WTC11 (cell line): ENCODE data around the gene RHBG. TPM values are rescaled to one million over a fixed set of nuclear protein-coding genes. Genes with fewer than 3 reads are reported as not detected.

ENCODE experiments used
- ATAC-seq: fragments of 200-7000 bp; cut with Tn5 transposase; 2 replicates; pipeline ENCODE4 v1.10.0; 2021; ENCODE audit warnings: mild to moderate bottlenecking, moderate library complexity
- CTCF ChIA-PET: fragments of 300-600 bp; sonication (Branson Sonifier 250); formaldehyde crosslinking; loops from one replicate; lab custom pipeline; 2021; ENCODE audit warnings: antibody characterized with exemption; lab: Charles Lee
- POLR2A ChIA-PET: fragments of 350-600 bp; sonication (Branson Sonifier 250); formaldehyde crosslinking; loops from one replicate; lab custom pipeline; 2021; ENCODE audit warnings: antibody characterized with exemption; lab: Charles Lee
- DNase-seq: peaks from one replicate; pipeline ENCODE4 v3.0.0; 2021; ENCODE audit warnings: low spot score
- H3K27ac Mint-ChIP-seq: 2 replicates; pipeline ENCODE4 v1.8.0; 2021; ENCODE audit warnings: mixed read lengths
- H3K27me3 Mint-ChIP-seq: 2 replicates; pipeline ENCODE4 v1.8.0; 2021; ENCODE audit warnings: low read depth, mild to moderate bottlenecking, moderate library complexity, mixed read lengths
- H3K36me3 Mint-ChIP-seq: 2 replicates; pipeline ENCODE4 v1.8.0; 2021; ENCODE audit warnings: mixed read lengths
- H3K4me1 Mint-ChIP-seq: 2 replicates; pipeline ENCODE4 v1.8.0; 2022; ENCODE audit warnings: mixed read lengths
- H3K4me3 Mint-ChIP-seq: 2 replicates; pipeline ENCODE4 v1.8.0; 2021; ENCODE audit warnings: mild to moderate bottlenecking, moderate library complexity, mixed read lengths
- H3K9me3 Mint-ChIP-seq: 2 replicates; pipeline ENCODE4 v1.8.0; 2021; ENCODE audit warnings: mixed read lengths
- CBFB ChIP-seq: sonication (generic); formaldehyde crosslinking; IDR thresholded peaks from 2 replicates; pipeline ENCODE4 v1.8.1; 2022; ENCODE audit warnings: mild to moderate bottlenecking, low read depth, missing genetic modification reagents
- ESRRA ChIP-seq: sonication (generic); formaldehyde crosslinking; IDR thresholded peaks from 2 replicates; pipeline ENCODE4 v1.8.1; 2022; ENCODE audit warnings: mild to moderate bottlenecking, missing genetic modification reagents, borderline replicate concordance
- FOXJ3 ChIP-seq: sonication (generic); formaldehyde crosslinking; IDR thresholded peaks from 2 replicates; pipeline ENCODE4 v1.9.0; 2021; ENCODE audit warnings: missing genetic modification reagents, mild to moderate bottlenecking, borderline replicate concordance
- HMGA2 ChIP-seq: fragments of 250-450 bp; sonication (Bioruptor Pico); IDR thresholded peaks from 2 replicates; pipeline ENCODE4 v1.4.0; 2021; ENCODE audit warnings: mild to moderate bottlenecking, moderate library complexity
- MYBL2 ChIP-seq: sonication (generic); formaldehyde crosslinking; IDR thresholded peaks from 2 replicates; pipeline ENCODE4 v1.8.1; 2023; ENCODE audit warnings: mild to moderate bottlenecking, moderate library complexity, missing genetic modification reagents
- NFE2L1 ChIP-seq: sonication (generic); formaldehyde crosslinking; IDR thresholded peaks from 2 replicates; pipeline ENCODE4 v1.8.1; 2023; ENCODE audit warnings: missing genetic modification reagents
- NR1H2 ChIP-seq: sonication (generic); formaldehyde crosslinking; IDR thresholded peaks from 2 replicates; pipeline ENCODE4 v1.9.0; 2021; ENCODE audit warnings: mild to moderate bottlenecking, moderate library complexity, missing genetic modification reagents
- SMAD3 ChIP-seq: sonication (generic); formaldehyde crosslinking; IDR thresholded peaks from 2 replicates; pipeline ENCODE4 v1.8.0; 2022; ENCODE audit warnings: missing genetic modification reagents, mild to moderate bottlenecking, borderline replicate concordance
- total RNA-seq: library from RNA; stranded (reverse); gene quantifications from 3 replicates; pipeline ENCODE4 v1.2.3, GENCODE V29; 2021
- TF ChIP-seq, protein P1 (sequence below): fragments of 250-450 bp; sonication (Bioruptor Pico); IDR thresholded peaks from 2 replicates; pipeline ENCODE4 v1.9.0; 2021; ENCODE audit warnings: mild to moderate bottlenecking, borderline replicate concordance
- TF ChIP-seq, protein P2 (sequence below): sonication (generic); formaldehyde crosslinking; IDR thresholded peaks from 2 replicates; pipeline ENCODE4 v1.8.0; 2022; ENCODE audit warnings: mild to moderate bottlenecking, missing genetic modification reagents
- TF ChIP-seq, protein P3 (sequence below): sonication (generic); formaldehyde crosslinking; IDR thresholded peaks from 2 replicates; pipeline ENCODE4 v1.8.0; 2022; ENCODE audit warnings: mild to moderate bottlenecking, missing genetic modification reagents
- TF ChIP-seq, protein P4 (sequence below): sonication (generic); formaldehyde crosslinking; IDR thresholded peaks from 2 replicates; pipeline ENCODE4 v1.8.0; 2022; ENCODE audit warnings: missing genetic modification reagents
- TF ChIP-seq, protein P5 (sequence below): sonication (generic); formaldehyde crosslinking; IDR thresholded peaks from 2 replicates; pipeline ENCODE4 v1.8.1; 2022; ENCODE audit warnings: missing genetic modification reagents, borderline replicate concordance
- TF ChIP-seq, protein P6 (sequence below): sonication (generic); formaldehyde crosslinking; IDR thresholded peaks from 2 replicates; pipeline ENCODE4 v1.8.1; 2023; ENCODE audit warnings: mild to moderate bottlenecking, moderate library complexity, missing genetic modification reagents
- TF ChIP-seq, protein P7 (sequence below): sonication (generic); formaldehyde crosslinking; IDR thresholded peaks from 2 replicates; pipeline ENCODE4 v1.8.1; 2023; ENCODE audit warnings: mild to moderate bottlenecking, missing genetic modification reagents, moderate library complexity

The RHBG gene
- total RNA-seq, 1 experiment from 2014 or later, result 1.9 TPM

DNA sequence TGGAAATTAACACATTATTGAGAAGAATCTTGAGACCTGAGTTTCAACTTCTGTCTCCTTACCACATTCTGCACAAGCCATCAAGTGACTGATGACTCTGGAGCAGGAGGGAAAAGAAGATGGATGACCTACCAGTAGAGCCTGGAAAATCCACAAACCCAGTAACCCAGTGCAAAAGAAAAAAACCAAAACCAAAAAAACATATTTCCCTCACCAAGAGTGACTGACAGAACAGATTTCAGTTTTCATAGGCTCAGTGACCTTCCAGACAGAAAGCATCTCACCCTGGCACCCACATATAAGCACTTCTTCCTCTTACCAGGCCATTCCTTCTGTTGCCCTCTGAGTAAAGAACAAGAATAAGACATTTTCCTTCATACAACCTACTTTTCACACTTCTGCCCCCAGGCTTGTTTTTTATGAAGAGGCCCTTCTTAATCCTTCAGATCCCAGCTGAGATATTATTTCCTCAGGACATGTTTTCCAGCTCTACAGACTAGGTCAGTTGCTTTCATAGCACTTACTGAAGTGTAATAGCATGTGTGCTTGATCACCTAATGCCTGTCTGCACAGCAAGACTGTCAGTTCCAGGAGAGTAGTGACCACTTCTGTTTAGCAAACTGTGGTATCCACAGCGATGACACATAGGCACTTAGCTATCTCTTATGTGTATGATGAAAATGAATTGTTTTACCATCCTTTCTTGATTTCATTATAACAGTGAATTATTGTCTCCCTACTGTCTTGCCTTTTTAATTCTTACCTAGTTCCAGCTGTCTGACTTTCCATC, 26.6 kb upstream of the RHBG start:
- TF ChIP-seq, protein P1, sequence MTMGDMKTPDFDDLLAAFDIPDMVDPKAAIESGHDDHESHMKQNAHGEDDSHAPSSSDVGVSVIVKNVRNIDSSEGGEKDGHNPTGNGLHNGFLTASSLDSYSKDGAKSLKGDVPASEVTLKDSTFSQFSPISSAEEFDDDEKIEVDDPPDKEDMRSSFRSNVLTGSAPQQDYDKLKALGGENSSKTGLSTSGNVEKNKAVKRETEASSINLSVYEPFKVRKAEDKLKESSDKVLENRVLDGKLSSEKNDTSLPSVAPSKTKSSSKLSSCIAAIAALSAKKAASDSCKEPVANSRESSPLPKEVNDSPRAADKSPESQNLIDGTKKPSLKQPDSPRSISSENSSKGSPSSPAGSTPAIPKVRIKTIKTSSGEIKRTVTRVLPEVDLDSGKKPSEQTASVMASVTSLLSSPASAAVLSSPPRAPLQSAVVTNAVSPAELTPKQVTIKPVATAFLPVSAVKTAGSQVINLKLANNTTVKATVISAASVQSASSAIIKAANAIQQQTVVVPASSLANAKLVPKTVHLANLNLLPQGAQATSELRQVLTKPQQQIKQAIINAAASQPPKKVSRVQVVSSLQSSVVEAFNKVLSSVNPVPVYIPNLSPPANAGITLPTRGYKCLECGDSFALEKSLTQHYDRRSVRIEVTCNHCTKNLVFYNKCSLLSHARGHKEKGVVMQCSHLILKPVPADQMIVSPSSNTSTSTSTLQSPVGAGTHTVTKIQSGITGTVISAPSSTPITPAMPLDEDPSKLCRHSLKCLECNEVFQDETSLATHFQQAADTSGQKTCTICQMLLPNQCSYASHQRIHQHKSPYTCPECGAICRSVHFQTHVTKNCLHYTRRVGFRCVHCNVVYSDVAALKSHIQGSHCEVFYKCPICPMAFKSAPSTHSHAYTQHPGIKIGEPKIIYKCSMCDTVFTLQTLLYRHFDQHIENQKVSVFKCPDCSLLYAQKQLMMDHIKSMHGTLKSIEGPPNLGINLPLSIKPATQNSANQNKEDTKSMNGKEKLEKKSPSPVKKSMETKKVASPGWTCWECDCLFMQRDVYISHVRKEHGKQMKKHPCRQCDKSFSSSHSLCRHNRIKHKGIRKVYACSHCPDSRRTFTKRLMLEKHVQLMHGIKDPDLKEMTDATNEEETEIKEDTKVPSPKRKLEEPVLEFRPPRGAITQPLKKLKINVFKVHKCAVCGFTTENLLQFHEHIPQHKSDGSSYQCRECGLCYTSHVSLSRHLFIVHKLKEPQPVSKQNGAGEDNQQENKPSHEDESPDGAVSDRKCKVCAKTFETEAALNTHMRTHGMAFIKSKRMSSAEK, result no peak
- TF ChIP-seq, protein P2, sequence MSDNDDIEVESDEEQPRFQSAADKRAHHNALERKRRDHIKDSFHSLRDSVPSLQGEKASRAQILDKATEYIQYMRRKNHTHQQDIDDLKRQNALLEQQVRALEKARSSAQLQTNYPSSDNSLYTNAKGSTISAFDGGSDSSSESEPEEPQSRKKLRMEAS (CRISPR knock-in tag), result no peak
- TF ChIP-seq FOXJ3, result no peak
- TF ChIP-seq, protein P3, sequence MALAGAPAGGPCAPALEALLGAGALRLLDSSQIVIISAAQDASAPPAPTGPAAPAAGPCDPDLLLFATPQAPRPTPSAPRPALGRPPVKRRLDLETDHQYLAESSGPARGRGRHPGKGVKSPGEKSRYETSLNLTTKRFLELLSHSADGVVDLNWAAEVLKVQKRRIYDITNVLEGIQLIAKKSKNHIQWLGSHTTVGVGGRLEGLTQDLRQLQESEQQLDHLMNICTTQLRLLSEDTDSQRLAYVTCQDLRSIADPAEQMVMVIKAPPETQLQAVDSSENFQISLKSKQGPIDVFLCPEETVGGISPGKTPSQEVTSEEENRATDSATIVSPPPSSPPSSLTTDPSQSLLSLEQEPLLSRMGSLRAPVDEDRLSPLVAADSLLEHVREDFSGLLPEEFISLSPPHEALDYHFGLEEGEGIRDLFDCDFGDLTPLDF (CRISPR knock-in tag), result no peak
- TF ChIP-seq NR1H2, result no peak
- TF ChIP-seq HMGA2, result no peak
- TF ChIP-seq, protein P4, sequence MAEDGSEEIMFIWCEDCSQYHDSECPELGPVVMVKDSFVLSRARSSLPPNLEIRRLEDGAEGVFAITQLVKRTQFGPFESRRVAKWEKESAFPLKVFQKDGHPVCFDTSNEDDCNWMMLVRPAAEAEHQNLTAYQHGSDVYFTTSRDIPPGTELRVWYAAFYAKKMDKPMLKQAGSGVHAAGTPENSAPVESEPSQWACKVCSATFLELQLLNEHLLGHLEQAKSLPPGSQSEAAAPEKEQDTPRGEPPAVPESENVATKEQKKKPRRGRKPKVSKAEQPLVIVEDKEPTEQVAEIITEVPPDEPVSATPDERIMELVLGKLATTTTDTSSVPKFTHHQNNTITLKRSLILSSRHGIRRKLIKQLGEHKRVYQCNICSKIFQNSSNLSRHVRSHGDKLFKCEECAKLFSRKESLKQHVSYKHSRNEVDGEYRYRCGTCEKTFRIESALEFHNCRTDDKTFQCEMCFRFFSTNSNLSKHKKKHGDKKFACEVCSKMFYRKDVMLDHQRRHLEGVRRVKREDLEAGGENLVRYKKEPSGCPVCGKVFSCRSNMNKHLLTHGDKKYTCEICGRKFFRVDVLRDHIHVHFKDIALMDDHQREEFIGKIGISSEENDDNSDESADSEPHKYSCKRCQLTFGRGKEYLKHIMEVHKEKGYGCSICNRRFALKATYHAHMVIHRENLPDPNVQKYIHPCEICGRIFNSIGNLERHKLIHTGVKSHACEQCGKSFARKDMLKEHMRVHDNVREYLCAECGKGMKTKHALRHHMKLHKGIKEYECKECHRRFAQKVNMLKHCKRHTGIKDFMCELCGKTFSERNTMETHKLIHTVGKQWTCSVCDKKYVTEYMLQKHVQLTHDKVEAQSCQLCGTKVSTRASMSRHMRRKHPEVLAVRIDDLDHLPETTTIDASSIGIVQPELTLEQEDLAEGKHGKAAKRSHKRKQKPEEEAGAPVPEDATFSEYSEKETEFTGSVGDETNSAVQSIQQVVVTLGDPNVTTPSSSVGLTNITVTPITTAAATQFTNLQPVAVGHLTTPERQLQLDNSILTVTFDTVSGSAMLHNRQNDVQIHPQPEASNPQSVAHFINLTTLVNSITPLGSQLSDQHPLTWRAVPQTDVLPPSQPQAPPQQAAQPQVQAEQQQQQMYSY (CRISPR knock-in tag), result no peak
- no peak for TF ChIP-seq CBFB
- no peak for TF ChIP-seq SMAD3
- no peak for TF ChIP-seq MYBL2 (CRISPR knock-in tag)
- TF ChIP-seq, protein P5, sequence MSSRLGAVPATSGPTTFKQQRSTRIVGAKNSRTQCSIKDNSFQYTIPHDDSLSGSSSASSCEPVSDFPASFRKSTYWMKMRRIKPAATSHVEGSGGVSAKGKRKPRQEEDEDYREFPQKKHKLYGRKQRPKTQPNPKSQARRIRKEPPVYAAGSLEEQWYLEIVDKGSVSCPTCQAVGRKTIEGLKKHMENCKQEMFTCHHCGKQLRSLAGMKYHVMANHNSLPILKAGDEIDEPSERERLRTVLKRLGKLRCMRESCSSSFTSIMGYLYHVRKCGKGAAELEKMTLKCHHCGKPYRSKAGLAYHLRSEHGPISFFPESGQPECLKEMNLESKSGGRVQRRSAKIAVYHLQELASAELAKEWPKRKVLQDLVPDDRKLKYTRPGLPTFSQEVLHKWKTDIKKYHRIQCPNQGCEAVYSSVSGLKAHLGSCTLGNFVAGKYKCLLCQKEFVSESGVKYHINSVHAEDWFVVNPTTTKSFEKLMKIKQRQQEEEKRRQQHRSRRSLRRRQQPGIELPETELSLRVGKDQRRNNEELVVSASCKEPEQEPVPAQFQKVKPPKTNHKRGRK (CRISPR knock-in tag), result no peak
- no peak for TF ChIP-seq NFE2L1
- no peak for TF ChIP-seq ESRRA (CRISPR knock-in tag)
- TF ChIP-seq, protein P6, sequence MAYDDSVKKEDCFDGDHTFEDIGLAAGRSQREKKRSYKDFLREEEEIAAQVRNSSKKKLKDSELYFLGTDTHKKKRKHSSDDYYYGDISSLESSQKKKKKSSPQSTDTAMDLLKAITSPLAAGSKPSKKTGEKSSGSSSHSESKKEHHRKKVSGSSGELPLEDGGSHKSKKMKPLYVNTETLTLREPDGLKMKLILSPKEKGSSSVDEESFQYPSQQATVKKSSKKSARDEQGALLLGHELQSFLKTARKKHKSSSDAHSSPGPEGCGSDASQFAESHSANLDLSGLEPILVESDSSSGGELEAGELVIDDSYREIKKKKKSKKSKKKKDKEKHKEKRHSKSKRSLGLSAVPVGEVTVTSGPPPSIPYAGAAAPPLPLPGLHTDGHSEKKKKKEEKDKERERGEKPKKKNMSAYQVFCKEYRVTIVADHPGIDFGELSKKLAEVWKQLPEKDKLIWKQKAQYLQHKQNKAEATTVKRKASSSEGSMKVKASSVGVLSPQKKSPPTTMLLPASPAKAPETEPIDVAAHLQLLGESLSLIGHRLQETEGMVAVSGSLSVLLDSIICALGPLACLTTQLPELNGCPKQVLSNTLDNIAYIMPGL (CRISPR knock-in tag), result no peak
- TF ChIP-seq, protein P7, sequence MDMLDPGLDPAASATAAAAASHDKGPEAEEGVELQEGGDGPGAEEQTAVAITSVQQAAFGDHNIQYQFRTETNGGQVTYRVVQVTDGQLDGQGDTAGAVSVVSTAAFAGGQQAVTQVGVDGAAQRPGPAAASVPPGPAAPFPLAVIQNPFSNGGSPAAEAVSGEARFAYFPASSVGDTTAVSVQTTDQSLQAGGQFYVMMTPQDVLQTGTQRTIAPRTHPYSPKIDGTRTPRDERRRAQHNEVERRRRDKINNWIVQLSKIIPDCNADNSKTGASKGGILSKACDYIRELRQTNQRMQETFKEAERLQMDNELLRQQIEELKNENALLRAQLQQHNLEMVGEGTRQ, result no peak
- DNase-seq (no peak), ATAC-seq (no peak)
- CTCF ChIA-PET, result interaction anchor here (0.5 to 3.3 kb wide), 5 partner anchors 14 to 445 kb away, joined by 3 to 18 read pairs (median 4); no protein-coding TSS in a partner anchor
- Mint-ChIP-seq H3K4me3 (no peak overlapping the region), H3K27ac (no peak overlapping the region), H3K27me3 (no peaks in the 10 kb centered on the region), H3K36me3 (peaks cover 6% of the 10 kb centered on the region; the same call in 1 of the 2 replicates), H3K4me1 (0 out of 2 replicates have a peak, but pooled peaks cover 1% of the 10 kb centered on the region), H3K9me3 (no peaks in the 10 kb centered on the region)
- POLR2A ChIA-PET, result no interaction called here
